ENCODE results near the gene MOV10. TPM values are rescaled to one million over a fixed set of nuclear protein-coding genes. Genes with fewer than 3 reads are reported as not detected.

MOV10 gene
- total RNA-seq, 1 donor from 2014 or later, result 35.7 TPM

- DNase-seq (ENCODE audit: low read depth), result no peak
- TF ChIP-seq CTCF (conservative IDR thresholded peaks at IDR 0.05; ENCODE audit: low read depth, low read length), result no peak
- H3K4me3 ChIP-seq (ENCODE audit: low read depth, low read length), result peak overlapping the region; percentile 78
Measured at GRCh38 chr1:112674986-112675727, 698 bp downstream of the MOV10 start.

GRCh38 chr1:112675728-112676381, 1.4 kb downstream of the MOV10 start:
- no peak for DNase-seq (ENCODE audit: low read depth)
- peak overlapping the region; percentile 78 for H3K4me3 ChIP-seq (ENCODE audit: low read depth, low read length)
- TF ChIP-seq CTCF (conservative IDR thresholded peaks at IDR 0.05; ENCODE audit: low read depth, low read length), result no peak

- no peak for DNase-seq (ENCODE audit: low read depth)
- no peak overlapping the region for H3K4me3 ChIP-seq (ENCODE audit: low read depth, low read length)
- no peak for TF ChIP-seq CTCF (conservative IDR thresholded peaks at IDR 0.05; ENCODE audit: low read depth, low read length)
Measured at GRCh38 chr1:112676543-112676942, 2.1 kb downstream of the MOV10 start.

- DNase-seq (ENCODE audit: low read depth), result no peak
- TF ChIP-seq CTCF (conservative IDR thresholded peaks at IDR 0.05; ENCODE audit: low read depth, low read length), result no peak
- no peak overlapping the region for H3K4me3 ChIP-seq (ENCODE audit: low read depth, low read length)
Measured at GRCh38 chr1:112677501-112677900, 3.0 kb downstream of the MOV10 start.

GRCh38 chr1:112678605-112679004, 4.1 kb downstream of the MOV10 start:
- no peak for DNase-seq (ENCODE audit: low read depth)
- no peak overlapping the region for H3K4me3 ChIP-seq (ENCODE audit: low read depth, low read length)
- no peak for TF ChIP-seq CTCF (conservative IDR thresholded peaks at IDR 0.05; ENCODE audit: low read depth, low read length)

- no peak overlapping the region for H3K4me3 ChIP-seq (ENCODE audit: low read depth, low read length)
- no peak for TF ChIP-seq CTCF (conservative IDR thresholded peaks at IDR 0.05; ENCODE audit: low read depth, low read length)
- no peak for DNase-seq (ENCODE audit: low read depth)
Measured at GRCh38 chr1:112685913-112686312, 11.5 kb downstream of the MOV10 start.

All from epithelial cell of proximal tubule (primary cell).